ENCODE data around the gene RPP25L. TPM values are rescaled to one million over a fixed set of nuclear protein-coding genes. Genes with fewer than 3 reads are reported as not detected.

RPP25L gene
- total RNA-seq, 6 donors from 2014 or later = 16.5 to 27.0 (median 21.7) TPM

DNA sequence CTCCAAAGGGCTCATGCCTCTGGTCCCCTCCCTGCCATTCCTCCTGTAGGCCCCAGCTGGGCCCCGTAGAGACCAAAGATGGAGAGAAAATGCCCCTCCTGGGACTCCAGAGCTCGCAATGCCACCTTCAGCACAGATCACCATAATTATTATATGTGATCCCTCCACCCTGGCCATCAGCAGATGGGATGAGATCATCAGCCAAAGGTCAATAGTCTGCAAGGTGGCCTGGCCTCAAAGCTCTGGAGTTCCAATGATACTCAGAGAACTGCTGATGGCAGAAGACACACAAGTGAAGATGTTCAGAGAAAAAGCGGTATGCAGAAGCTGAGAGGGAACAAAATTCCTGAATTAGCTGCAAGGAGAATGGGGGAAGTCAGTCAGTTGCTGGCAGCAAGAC, 5.0 kb downstream of the RPP25L start:
- 93 to 96% methylated on average over 3 of the region's 3 CpGs for WGBS, 2 donors
- TF ChIP-seq, protein P1, sequence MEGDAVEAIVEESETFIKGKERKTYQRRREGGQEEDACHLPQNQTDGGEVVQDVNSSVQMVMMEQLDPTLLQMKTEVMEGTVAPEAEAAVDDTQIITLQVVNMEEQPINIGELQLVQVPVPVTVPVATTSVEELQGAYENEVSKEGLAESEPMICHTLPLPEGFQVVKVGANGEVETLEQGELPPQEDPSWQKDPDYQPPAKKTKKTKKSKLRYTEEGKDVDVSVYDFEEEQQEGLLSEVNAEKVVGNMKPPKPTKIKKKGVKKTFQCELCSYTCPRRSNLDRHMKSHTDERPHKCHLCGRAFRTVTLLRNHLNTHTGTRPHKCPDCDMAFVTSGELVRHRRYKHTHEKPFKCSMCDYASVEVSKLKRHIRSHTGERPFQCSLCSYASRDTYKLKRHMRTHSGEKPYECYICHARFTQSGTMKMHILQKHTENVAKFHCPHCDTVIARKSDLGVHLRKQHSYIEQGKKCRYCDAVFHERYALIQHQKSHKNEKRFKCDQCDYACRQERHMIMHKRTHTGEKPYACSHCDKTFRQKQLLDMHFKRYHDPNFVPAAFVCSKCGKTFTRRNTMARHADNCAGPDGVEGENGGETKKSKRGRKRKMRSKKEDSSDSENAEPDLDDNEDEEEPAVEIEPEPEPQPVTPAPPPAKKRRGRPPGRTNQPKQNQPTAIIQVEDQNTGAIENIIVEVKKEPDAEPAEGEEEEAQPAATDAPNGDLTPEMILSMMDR (IDR thresholded peaks at IDR 0.05) = no peak
- TF ChIP-seq POLR2A (IDR thresholded peaks at IDR 0.05) (no peak), POLR2AphosphoS5 (IDR thresholded peaks at IDR 0.05) (no peak), EP300 (IDR thresholded peaks at IDR 0.05) (no peak)
- H3K9me3 ChIP-seq = no peaks in the 10 kb centered on the region
- no peak for DNase-seq
- no peak overlapping the region for H3K27ac ChIP-seq
- no peak overlapping the region for H3K4me3 ChIP-seq
- no peaks in the 10 kb centered on the region for H3K27me3 ChIP-seq
- H3K4me1 ChIP-seq = peaks cover 3 to 15% (median 9%) of the 10 kb centered on the region in 4 donors
- no peaks in the 10 kb centered on the region for H3K36me3 ChIP-seq
- ATAC-seq (ENCODE audit: low FRiP score in 2 of 2) = no peak

DNA sequence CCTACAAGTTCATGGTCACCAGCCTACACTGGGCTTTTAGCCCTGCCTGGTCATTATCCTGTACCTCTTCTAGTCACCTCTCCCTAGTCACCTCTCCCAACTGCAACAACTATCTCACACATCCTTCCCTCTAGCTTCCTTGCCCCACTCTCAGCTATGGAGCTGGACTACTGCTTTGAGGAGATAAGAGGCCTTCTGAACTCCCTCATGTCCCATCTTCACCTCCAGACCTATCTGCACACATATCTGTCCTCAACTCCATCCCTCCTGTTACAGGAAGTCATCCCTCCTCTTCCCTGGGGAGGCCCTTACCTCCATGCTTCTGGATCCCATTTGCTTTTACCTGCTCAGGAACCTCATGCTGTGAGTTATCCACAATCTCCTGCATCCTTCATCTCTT, 5.7 kb downstream of the RPP25L start:
- no peaks in the 10 kb centered on the region for H3K27me3 ChIP-seq
- no peak for ATAC-seq (ENCODE audit: low FRiP score in 2 of 2)
- no peak for DNase-seq
- H3K36me3 ChIP-seq = no peaks in the 10 kb centered on the region
- H3K4me3 ChIP-seq = no peak overlapping the region
- H3K27ac ChIP-seq = no peak overlapping the region
- peaks cover 2 to 10% (median 6%) of the 10 kb centered on the region in 4 donors for H3K4me1 ChIP-seq
- no peak for TF ChIP-seq EP300 (IDR thresholded peaks at IDR 0.05)
- TF ChIP-seq, protein P1 (IDR thresholded peaks at IDR 0.05) = no peak
- TF ChIP-seq POLR2AphosphoS5 (IDR thresholded peaks at IDR 0.05) = no peak
- no peak for TF ChIP-seq POLR2A (IDR thresholded peaks at IDR 0.05)
- no peaks in the 10 kb centered on the region for H3K9me3 ChIP-seq

DNA sequence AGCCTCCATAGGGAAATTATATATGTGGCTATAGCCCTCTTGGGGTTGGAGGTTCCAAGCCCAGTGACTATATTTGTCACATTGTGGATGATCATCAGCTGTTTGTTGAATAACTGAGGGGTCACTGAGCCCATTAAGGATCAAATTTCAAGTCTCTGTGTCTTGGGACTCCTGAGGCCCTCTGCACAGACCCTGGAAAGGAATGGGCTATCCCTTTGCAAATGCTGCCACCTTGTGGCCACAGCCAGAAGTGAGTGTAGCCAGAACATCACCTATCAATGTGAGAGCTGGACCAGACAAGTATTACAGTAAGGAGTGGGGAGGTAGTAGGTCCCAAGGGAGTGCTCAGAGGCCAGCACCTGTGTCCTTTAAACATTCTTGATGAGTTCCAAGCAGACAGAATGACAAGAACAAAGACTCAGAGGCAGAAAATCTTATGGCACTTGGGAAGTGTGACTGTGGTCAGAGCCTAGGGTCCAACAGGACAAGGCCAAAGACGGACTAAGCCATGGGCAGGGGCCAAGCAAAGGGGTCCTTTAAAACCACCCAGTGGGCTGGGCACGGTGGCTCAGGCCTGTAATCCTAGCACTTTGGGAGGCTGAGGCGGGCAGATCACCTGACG, 8.2 kb downstream of the RPP25L start:
- Histone ChIP-seq H3K36me3 (no peaks in the 10 kb centered on the region), H3K9me3 (no peaks in the 10 kb centered on the region), H3K27me3 (no peaks in the 10 kb centered on the region), H3K4me3 (no peak overlapping the region), H3K27ac (no peak overlapping the region), H3K4me1 (no peaks in the 10 kb centered on the region)
- WGBS, 2 donors = 52 to 63% methylated on average over 4 of the region's 4 CpGs
- TF ChIP-seq EP300 (IDR thresholded peaks at IDR 0.05) (no peak), POLR2AphosphoS5 (IDR thresholded peaks at IDR 0.05) (no peak), POLR2A (IDR thresholded peaks at IDR 0.05) (no peak)
- TF ChIP-seq, protein P1 (IDR thresholded peaks at IDR 0.05) = peak; percentile 81 to 87 (median 82)
- DNase-seq = peak in 1 of 2 donors; percentile 76
- ATAC-seq (ENCODE audit: low FRiP score in 2 of 2) = peak; percentile 86 to 90

DNA sequence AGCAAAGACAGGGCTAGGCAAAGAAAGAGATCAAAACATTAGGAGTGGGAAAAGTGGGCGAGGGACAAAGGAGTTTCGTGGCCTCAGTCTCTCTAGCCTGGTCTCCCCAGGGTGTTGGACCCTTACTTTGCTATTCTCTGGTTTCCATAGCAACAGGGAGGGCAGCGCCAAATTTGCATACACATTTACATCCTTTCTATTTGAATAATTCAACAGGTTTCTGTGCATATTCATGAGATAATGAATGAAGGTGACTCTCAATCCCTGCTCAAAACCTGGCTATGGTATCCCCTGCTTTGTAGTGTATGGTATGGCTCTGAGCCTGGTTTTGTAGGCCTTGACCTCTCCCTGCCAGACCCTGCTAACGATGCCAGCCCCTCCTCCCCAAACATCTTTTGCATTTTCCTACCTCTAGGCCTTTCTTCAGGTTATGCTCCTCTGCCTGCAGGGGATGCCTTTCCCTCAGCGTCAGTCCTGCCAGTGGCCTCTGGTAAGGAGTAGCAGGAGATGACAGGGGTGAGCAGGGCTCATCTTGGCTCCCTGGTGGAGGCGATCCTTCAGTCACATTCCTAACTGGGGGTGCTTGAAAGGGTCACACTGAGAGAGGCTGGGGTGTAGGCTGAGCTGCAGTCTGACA, 9.8 kb downstream of the RPP25L start:
- no peak for TF ChIP-seq POLR2AphosphoS5 (IDR thresholded peaks at IDR 0.05)
- TF ChIP-seq, protein P1 (IDR thresholded peaks at IDR 0.05) = no peak
- no peak for TF ChIP-seq EP300 (IDR thresholded peaks at IDR 0.05)
- no peak for TF ChIP-seq POLR2A (IDR thresholded peaks at IDR 0.05)
- no peak overlapping the region for H3K4me3 ChIP-seq
- WGBS, 2 donors = 63 to 77% methylated on average over 6 of the region's 6 CpGs
- no peaks in the 10 kb centered on the region for H3K36me3 ChIP-seq
- H3K27me3 ChIP-seq = no peaks in the 10 kb centered on the region
- H3K9me3 ChIP-seq = no peaks in the 10 kb centered on the region
- H3K27ac ChIP-seq = no peak overlapping the region
- H3K4me1 ChIP-seq = no peaks in the 10 kb centered on the region
- no peak for DNase-seq
- ATAC-seq (ENCODE audit: low FRiP score in 2 of 2) = no peak

DNA sequence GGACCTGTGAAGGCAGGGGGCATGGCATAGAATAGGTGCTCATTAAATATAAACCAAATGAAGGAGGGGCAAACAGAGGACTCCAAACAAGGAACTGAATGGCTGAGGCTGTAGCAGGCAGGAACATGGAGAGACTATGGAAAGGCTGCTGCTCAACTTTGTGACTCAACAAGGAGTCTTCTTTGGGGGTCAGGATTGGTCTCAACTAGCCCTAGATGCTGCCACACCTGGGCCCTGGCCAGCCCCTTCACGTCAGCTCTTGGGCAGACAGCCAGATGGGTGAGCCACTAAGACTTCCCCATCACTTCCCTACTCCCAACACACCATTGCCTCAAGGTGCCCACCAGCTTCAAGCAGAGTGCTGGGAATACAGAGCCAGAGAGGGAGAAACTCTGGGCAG, 11.0 kb downstream of the RPP25L start:
- no peak for ATAC-seq (ENCODE audit: low FRiP score in 2 of 2)
- Histone ChIP-seq H3K27me3 (no peaks in the 10 kb centered on the region), H3K36me3 (no peaks in the 10 kb centered on the region), H3K4me1 (no peaks in the 10 kb centered on the region), H3K27ac (no peak overlapping the region), H3K4me3 (no peak overlapping the region), H3K9me3 (no peaks in the 10 kb centered on the region)
- no peak for DNase-seq
- 22% methylated on average over 1 of the region's 1 CpG; no CpG with 5 or more reads in 1 of the 2 donors for WGBS, 2 donors
- TF ChIP-seq EP300 (IDR thresholded peaks at IDR 0.05) = no peak
- no peak for TF ChIP-seq POLR2A (IDR thresholded peaks at IDR 0.05)
- TF ChIP-seq, protein P1 (IDR thresholded peaks at IDR 0.05) = no peak
- TF ChIP-seq POLR2AphosphoS5 (IDR thresholded peaks at IDR 0.05) = no peak

All from upper lobe of left lung (tissue), 6 donors.